NCI-H2107 treated with DMSO at 0.1 percent for 48 hours (cell line): Measurements from ENCODE around the gene PTPRN2.
"Not testable (repeated sequence)": the region's sequence is repeated elsewhere in the genome, so short reads cannot be mapped to it uniquely, and the experiment has no call there.

Experiments
- DNase-seq: peaks from one replicate; lab custom pipeline; 2025; ENCODE audit not compliant: unreplicated experiment; lab: John Stamatoyannopoulos, UW

Gene PTPRN2

GRCh38 chr7:157516311-157516710 lies 1071.3 kb downstream of the PTPRN2 start:
- no peak for DNase-seq

GRCh38 chr7:157515342-157516041 lies 1072.1 kb downstream of the PTPRN2 start:
- DNase-seq, result no peak

- DNase-seq, result no peak
These were observed 1072.9 kb downstream of the PTPRN2 start for GRCh38 chr7:157514746-157515145.

GRCh38 chr7:157514306-157514705 lies 1073.3 kb downstream of the PTPRN2 start:
- DNase-seq, result no peak

- no peak for DNase-seq
These were observed 1073.9 kb downstream of the PTPRN2 start for GRCh38 chr7:157513682-157514081.

- DNase-seq, result no peak
These were observed 1074.4 kb downstream of the PTPRN2 start for GRCh38 chr7:157513162-157513621.

GRCh38 chr7:157509226-157509625 lies 1078.4 kb downstream of the PTPRN2 start:
- DNase-seq, result no peak

- no peak for DNase-seq
These were observed 1079.1 kb downstream of the PTPRN2 start for GRCh38 chr7:157508477-157508881.

GRCh38 chr7:157507987-157508386 lies 1079.6 kb downstream of the PTPRN2 start:
- DNase-seq, result no peak

GRCh38 chr7:157506268-157506667 lies 1081.4 kb downstream of the PTPRN2 start:
- DNase-seq, result no peak

GRCh38 chr7:157505646-157506045 lies 1082.0 kb downstream of the PTPRN2 start:
- no peak for DNase-seq

- DNase-seq, result no peak
These were observed 1084.4 kb downstream of the PTPRN2 start for GRCh38 chr7:157503229-157503628.

GRCh38 chr7:157502701-157503111 lies 1084.9 kb downstream of the PTPRN2 start:
- no peak for DNase-seq

- no peak for DNase-seq
These were observed 1086.0 kb downstream of the PTPRN2 start for GRCh38 chr7:157501581-157501980.

GRCh38 chr7:157500989-157501540 lies 1086.6 kb downstream of the PTPRN2 start:
- DNase-seq, result not testable (repeated sequence)

- DNase-seq, result no peak
These were observed 1087.3 kb downstream of the PTPRN2 start for GRCh38 chr7:157500171-157500960.

- no peak for DNase-seq
These were observed 1087.8 kb downstream of the PTPRN2 start for GRCh38 chr7:157499835-157500153.

- DNase-seq, result no peak
These were observed 1088.3 kb downstream of the PTPRN2 start for GRCh38 chr7:157499121-157499834.

- no peak for DNase-seq
These were observed 1089.0 kb downstream of the PTPRN2 start for GRCh38 chr7:157498657-157499056.

- DNase-seq, result no peak
These were observed 1089.6 kb downstream of the PTPRN2 start for GRCh38 chr7:157497744-157498651.
